M059J (cell line): Measurements from ENCODE around the gene GRAMD4. TPM values are rescaled to one million over a fixed set of nuclear protein-coding genes. Genes with fewer than 3 reads are reported as not detected.

Experiments
- DNase-seq: peaks from one replicate; pipeline ENCODE4 v3.0.0-alpha.2; 2012; ENCODE audit warnings: low read depth
- total RNA-seq: library from RNA; depleted of rRNA; stranded (reverse); fragments of >200 nt; shearing (Covaris generic); gene quantifications from 2 replicates; pipeline ENCODE4 v1.2.3, GENCODE V29; 2014; rRNA removed

GRAMD4 gene
- total RNA-seq, 1 experiment from 2014 or later, result 7.9 TPM

- no peak for DNase-seq
These were observed 99.7 kb downstream of the GRAMD4 start for GRCh38 chr22:46719921-46720320.

GRCh38 chr22:46721501-46722085, 101.4 kb downstream of the GRAMD4 start:
- no peak for DNase-seq

GRCh38 chr22:46723882-46724281, 103.7 kb downstream of the GRAMD4 start:
- no peak for DNase-seq

- DNase-seq, result no peak
These were observed 104.9 kb downstream of the GRAMD4 start for GRCh38 chr22:46725096-46725495.

- DNase-seq, result no peak
These were observed 106.1 kb downstream of the GRAMD4 start for GRCh38 chr22:46726066-46726985.

- no peak for DNase-seq
These were observed 106.8 kb downstream of the GRAMD4 start for GRCh38 chr22:46726986-46727317.

GRCh38 chr22:46727813-46728364, 107.7 kb downstream of the GRAMD4 start:
- DNase-seq, result no peak

GRCh38 chr22:46728470-46728869, 108.3 kb downstream of the GRAMD4 start:
- no peak for DNase-seq

Other genes starting within 250 kb of the GRAMD4 start
- 4.3 and 11.8 TPM in 2 replicates for gene CELSR1, start 82.8 kb upstream of the GRAMD4 start, total RNA-seq
- gene CERK, start 117.9 kb downstream of the GRAMD4 start, total RNA-seq, result 12.2 and 22.8 TPM in 2 replicates
- gene TBC1D22A, start 142.3 kb downstream of the GRAMD4 start, total RNA-seq, result 6.8 and 7.3 TPM in 2 replicates